Measurements from ENCODE around the gene SIGLEC6.

Gene SIGLEC6

DNA sequence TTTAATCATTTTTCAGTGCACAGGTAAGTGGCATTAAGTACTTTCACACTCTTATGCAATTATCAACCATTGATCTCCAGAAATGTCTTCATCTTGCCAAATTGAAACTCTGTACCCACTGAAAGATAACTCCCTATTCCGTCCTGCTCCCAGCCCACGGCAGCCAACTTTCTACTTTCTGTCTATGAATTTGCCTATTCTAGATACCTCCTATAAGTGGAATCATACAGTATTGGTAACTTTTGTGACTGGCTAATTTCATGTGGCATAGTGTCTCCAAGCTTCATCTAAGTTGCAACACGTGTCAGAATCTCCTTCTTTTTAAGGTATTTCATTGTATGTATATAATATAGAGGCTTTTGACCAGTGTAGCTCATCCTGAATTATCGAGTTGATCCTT, 58.9 kb downstream of the SIGLEC6 start:
- no peak for DNase-seq

DNA sequence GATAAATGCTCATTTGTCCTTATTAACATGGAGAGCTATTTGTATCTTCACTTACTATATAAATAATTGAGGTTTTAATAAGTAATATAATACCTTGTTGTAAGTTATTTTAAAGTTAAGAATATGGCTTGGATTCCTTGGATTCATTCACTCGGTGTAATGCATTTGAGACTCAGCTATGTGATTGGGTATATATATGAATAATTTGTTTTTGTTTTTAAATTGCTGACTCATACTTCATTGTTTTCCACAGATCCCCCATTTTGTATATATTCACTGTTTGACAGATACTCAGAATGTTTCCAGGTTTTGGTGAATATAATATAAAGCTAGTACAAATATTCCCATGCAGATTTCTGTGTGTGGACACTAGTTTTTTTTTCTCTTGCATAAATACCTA, 59.9 kb downstream of the SIGLEC6 start:
- no peak for DNase-seq

DNA sequence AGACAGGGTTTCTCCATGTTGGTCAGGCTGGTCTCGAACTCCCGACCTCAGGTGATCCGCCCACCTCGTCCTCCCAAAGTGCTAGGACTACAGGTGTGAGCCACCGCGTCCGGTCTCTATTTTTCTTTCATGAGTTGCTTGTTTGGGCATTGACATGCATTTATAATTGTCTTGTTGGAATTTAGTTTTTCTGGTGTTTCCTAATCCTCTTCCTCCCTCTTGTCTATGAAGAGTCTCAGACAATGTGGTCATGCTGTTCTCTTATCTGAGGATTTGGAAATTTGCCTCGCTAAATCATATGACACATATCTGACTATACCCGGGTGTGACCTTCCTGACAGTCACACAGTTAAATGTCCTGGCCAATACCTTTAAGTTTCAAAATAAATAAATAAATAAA, 60.5 kb downstream of the SIGLEC6 start:
- no peak for DNase-seq

DNA sequence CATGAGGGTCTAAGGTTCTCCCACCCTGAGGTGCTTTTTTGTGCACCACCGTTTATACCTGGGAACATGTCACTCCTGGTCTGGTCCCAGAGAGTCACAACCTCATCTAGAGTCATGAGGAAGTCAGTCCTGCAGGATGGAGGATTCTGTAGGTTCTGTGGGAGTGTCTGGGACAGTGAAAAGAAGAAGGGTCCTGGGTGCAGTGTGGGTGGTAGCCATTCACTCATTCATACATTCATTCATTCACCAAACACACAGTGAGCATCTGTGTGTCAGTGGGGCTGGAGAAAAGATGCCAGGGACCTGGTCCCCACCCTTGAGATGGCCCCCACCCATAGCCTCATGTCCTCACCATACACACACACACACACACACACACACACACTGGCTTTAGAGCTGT, 61.8 kb downstream of the SIGLEC6 start:
- DNase-seq: no peak

GRCh38 chr19:51469162-51469561, 62.3 kb downstream of the SIGLEC6 start:
- DNase-seq: no peak

DNA sequence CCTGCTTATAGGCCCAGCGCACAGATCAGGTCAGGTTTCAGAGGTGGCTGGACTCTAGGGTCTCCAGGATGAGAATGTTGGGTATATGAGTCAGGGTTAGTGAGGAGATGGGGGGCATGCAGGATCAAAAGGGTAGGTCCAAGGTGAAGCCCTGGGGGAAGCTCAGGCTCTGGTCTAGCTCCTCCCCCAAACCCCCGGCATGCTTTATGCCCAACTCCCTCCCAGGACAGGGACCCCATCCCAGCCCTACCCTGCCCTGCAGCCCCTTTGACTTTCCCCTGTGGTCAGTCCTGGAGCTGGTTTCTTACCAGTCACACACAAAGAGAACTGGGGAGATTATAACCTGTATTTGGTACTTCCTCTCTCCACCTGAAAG, 62.9 kb downstream of the SIGLEC6 start:
- DNase-seq: no peak

- DNase-seq: no peak
Measured at GRCh38 chr19:51467864-51468544, 63.5 kb downstream of the SIGLEC6 start.
